Cardiac septum (tissue), 1 donor: ENCODE data around the gene MUC2. TPM values are rescaled to one million over a fixed set of nuclear protein-coding genes. Genes with fewer than 3 reads are reported as not detected.

ENCODE experiments used
- DNase-seq: peaks from one replicate; pipeline ENCODE4 v3.0.0-alpha.2; 2020; ENCODE audit warnings: low spot score
- intact Hi-C: fragments of 100-400 bp; cut with DNase I; formaldehyde crosslinking; loops from one replicate; pipeline ENCODE4 v1.14.0; 2022
- total RNA-seq: library from RNA; stranded (reverse); fragmentation: NEBNext Ultra II Directional; extraction: Animal tissue kit (Norgen Biotek cat#: 25700); gene quantifications from one replicate; pipeline ENCODE4 v1.2.1, GENCODE V29; 2021
- donor health status: DM: no; HTN: no; CAD: no.

MUC2 gene
- total RNA-seq, 1 donor from 2014 or later, result 0.03 TPM

DNA sequence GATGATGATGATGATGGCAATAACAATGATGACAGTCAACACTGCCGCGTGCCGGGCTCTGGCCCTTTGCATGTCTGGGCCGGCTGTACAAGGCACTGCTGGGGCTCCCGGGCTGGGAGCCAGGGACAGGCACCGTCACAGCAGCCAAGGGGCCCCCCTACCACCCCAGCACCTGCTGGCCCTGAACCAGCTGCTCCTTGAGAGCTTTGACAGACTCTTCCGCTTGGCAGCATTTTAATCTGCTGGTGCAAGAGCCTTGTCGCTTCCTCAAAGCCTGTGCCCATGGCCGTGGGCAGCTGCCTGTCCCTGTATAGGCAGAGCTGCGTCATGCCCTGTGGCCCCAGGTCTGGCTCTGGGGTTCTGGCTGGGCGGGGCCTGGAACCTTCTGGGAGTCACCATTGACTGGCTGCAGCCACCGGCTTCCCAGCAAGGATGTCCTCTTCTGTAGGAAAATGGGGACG is 25.2 kb upstream of the MUC2 start:
- intact Hi-C loops, result no loop called here
- peak; percentile 49 for DNase-seq

DNA sequence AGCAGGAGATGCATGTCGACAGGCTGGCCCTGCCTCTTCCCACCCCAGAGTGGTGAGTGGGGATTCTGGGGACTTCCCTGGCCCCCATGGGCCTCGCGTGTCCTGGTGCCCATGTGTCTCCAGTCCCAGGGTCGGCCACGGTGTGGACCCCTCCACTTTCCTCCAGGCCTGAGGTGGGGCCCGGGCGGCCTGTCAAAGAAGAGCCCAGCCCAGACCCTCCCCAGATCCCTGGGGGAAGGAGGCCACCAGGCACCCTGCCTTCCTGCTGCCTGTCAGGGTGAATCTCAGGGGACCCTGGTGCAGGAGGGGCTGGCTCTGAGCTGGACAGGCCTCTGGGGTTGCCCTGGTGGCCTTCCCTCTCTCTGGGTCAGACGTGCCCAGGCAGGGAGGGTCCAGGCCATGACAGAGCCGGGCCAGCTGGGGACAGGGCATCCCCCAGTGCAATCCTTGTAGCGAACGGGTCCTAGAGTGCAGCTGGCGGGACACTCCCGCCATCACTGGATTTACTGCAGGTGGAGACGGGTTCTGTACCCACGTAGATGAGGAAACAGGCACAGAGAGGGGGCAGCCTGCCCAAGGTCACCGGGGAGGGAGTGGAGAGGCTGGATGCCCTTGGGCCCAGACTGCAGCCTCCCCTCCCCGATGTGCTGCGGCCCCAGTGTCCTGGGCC is 24.6 kb upstream of the MUC2 start:
- intact Hi-C loops, result loop anchor here (2.0 to 5.0 kb wide), 2 partner anchors 128 to 201 kb away; no protein-coding TSS in a partner anchor
- DNase-seq, result peak; percentile 67

DNA sequence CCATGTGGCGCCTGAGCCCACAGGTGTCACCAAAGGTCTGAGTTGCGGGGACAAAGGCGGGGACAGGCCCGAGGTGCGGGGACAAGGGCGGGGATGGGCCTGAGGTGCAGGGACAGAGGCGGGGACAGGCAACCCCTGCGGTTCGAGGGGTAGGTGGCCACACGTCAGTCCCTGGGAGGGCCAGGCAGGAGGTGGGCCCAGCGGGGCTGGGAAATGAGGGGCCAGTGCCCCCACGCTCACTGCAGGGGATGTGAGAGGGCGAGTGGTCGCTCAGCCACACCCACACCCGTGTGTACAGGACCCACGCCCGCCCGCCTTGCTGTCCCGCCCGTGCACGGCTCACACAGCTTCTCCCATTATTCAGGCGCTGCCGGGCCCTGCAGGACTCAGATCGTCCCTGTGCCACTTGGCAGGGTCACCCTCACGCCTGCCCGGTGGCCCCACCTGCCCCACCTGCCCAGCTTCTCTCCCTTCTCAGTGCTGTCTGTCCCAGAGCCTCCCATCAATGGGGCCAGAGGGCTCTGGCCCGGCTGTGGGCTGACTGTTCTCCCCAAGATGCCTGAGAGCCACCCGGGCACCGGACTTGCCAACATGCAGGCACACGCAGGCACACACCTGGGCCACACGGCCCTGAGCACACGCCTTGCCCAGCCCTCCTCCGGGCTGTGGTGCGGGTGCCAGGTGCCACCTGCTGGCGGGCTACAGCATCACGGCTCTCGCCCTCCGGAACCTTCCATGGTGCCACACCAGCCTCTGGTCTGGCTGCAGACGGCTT is 23.9 kb upstream of the MUC2 start:
- DNase-seq, result peak; percentile 77
- intact Hi-C loops, result loop anchor here (2.0 to 5.0 kb wide), 2 partner anchors 128 to 202 kb away; no protein-coding TSS in a partner anchor

DNA sequence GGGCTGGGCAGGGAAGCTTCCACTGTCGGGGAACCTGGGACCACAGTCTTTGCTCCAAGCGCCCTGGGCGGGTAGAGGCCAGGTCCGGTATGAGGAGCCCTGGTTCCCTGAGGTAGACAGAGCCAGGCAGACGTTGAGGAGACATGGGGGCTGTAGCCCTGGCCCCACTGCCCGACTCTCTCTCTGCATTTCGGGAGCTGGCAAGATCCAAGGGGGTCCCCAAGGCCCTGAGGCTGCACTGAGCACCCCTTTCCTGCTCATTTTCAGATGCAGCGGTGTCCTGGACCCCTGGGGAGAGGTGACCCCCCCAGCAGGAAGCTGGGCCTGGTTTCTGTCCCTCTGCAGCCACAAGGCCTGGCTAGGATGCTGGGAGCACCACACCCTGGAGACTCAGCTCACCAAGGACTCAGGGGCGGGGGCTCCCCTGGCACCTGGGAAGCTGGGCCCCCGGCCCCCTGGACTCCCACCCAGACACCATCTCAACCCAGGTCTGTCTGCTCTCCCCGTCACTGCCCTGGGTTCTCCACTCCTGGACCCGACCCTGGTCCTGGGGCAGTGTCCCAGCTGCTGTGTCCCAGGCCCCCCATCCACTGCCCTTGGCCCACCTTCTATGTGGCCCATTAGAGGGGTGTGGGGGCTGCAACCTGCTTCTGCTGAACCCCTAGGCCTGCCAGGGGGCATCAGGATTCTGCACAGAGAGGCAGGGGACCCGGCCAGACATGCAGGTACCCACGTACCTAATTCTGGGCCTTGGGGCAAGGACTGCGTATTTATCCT is 23.1 kb upstream of the MUC2 start:
- intact Hi-C loops, result loop anchor here (2.0 to 5.0 kb wide), 2 partner anchors 129 to 203 kb away; no protein-coding TSS in a partner anchor
- peak; percentile 65 for DNase-seq

DNA sequence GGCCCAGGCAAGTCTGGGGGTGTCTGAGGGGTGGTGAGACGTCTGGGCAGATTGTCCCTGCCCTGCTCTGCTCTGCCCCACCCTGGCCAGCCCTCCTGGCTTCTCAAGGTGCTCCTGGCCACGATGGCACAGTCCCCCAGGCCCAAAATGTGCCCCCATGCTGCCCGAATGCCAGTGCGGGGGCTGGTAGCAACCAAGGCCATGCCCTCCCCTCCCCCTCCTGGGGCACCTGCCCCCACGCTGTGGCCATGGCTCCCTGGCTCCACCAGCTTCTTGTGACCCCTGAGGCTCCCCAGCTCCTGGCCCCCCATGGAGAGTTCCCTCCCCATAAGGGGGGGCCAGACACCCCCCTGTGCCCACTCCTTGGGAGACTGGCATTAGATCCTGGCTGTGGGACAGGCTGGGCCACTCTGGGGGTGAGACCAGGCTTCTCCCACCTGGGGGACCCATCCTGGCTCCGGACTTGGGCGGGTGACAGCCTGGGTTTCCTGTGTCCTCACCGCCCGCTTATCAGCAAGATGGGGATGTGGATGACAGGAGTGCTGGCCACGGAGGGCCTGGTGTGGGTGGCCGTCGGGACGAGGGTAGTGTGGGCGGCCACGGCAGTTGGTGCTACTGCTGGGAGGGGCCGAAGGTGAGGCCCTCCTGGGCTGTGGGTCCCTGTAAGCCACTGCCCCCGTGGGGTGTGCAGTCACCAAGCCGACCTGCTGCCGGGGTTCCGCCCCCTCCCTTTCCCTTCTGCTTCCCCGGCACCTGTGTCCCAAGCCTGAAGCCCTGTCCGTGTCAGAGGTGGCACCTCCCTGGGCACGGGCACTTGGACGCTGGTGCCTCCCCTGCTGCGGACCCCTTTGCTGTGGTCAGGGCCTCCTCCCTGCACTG is 22.3 kb upstream of the MUC2 start:
- peak; percentile 73 for DNase-seq
- intact Hi-C loops, result loop anchor here (5.0 kb wide), 1 partner anchor 130 kb away; no protein-coding TSS in a partner anchor

DNA sequence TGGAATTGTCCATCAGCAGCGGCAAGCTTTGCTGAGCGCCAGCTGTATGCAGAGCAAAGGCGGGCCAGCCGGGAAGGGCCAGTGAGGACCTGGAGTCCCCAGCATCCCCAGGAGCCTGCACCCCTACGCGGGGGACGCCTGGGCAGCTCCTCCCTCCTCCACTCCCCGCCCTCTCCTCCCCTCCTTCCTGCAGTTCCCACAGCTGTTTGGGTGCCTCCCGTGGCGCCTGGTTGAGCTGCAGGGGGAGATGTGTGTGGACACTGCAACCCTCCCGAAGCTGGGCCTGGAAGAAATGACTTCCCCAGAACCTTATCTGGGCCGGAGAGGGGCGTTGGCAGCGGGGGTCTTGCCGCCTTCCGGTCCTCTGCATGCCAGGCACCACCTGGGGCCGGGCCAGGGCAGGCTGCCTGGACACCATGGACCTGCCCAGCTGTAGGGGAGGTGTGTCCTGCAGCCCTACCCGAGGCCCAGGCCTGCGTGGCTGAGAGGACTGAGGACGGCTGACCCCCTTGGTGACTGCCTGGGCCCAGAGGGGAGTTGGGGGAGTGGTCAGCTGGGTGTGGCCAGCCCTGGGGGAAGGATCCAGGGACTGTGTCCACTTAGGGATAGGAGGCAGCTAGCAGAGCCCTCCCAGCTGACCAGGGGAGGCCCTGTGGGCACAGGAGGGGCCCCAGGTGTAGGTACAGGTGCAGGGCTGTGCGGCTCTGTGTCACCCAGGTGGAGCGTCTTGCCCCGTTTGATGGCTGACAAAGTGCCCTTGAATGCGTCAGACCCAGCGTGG is 21.4 kb upstream of the MUC2 start:
- intact Hi-C loops, result loop anchor here (5.0 kb wide), 1 partner anchor 131 kb away; no protein-coding TSS in a partner anchor
- DNase-seq, result peak; percentile 66

DNA sequence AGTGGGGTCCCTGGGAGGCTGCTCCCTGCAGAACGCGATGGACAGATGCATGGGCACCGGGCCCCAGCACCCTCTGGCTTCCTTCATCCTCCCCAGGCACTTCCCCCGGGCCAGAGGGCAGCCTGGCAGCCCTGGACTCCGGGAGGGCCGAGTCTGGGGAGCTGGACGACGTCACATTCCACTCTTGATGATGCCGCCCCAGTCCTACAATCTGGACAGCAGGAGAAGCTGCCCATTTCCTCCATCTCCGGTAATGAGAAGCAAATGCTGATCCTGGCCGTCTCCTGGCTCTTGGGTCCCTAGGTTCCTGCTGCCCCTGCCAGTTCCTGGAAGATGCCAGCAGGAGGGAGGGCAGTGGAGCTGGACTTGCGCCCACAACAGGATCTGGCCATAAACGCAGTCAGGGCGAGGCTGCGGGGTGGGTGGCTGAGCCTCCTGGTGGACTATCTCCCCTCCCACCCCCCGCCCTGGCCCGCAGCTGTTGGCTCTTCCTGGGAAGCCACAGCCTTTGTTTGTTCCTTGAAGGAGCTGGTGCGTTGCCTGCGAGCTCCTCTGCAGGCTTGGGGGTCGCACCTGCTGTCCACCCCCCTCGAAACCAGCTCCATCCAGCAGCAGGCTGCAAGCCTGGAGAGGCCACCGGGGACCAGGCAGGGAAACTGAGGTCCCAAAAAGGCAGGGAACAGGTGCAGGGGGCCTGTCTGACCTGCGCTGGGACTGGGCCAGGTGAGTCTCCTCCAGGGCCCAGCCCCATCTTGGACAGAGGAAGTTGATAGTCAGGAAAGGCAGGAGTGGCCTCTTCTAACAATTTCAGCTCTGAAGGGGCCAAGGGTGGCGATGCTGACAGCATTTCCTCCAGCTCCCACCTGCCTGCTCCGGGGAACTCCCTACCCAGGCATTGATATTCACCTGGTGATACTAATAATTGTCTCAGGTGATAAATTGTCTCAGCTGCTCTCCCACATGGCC is 20.2 kb upstream of the MUC2 start:
- peak; percentile 71 for DNase-seq
- intact Hi-C loops, result loop anchor here (5.0 kb wide), 1 partner anchor 132 kb away; no protein-coding TSS in a partner anchor

DNA sequence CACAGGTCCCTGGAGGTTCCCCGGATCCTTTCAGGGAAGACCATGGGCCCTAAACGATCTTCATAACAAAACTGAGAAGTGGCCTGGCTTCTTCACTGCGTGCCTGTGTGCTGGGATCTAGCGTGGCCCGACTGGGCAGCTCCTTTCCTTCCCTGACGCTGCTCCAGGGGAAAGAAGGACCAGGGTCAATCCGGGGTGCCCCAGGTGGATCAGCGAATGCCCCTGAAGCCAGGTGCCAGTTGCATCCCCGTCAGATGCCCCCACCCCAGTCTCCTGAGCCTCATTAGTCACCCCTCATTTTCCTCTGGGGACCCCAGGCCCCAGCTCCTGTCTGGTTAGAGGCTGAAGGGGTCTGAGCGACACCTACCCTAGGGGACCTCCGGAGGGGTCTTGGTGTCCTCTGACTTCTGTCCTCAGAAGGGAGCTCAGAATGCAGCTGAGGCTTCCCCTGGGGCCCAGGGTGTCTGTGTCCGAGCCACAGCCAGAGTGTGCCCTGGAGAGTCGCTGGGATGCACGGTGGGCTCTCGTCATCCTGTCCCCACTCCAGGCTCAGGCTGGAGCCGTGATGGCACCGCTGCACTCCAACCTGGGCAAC is 19.5 kb upstream of the MUC2 start:
- intact Hi-C loops, result no loop called here
- DNase-seq, result peak; percentile 57

DNA sequence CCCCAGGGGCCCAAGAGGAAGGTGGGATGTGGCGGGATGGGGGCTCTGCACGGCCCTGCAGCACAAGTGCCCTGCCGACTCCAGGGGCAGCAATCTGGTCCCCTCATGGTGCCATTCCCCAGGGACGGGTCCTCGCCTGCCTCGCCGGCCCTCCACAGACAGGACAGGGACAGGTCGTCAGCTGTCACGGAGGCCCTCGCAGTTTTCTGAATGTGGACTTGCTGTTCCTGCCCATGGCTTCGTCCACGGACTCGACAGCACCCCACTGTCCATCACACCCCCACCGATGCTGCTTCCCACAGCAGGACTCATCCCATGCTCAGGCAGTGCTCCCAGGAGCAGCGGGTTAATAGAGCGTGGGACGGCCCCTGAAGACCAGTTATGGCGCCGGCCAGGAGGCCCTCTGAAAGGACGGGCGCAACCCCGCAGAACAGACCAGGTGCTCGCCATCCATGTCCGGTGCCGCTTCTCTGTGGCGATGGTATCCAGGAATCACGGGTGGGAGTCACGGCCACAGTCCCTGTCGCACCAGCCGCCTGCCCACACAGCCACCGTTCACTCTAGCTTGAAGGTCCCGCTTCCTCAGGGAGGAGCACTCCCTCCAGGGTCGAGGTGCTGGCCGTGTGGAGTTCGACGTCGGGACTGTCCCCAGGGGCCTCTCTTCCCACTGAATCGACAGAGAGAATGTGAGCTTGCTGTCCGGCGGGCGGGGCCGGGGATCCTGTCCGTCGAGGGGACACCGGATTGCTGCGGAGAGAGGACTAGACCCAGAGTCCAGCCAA is 18.5 kb upstream of the MUC2 start:
- peak; percentile 70 for DNase-seq
- intact Hi-C loops, result no loop called here

DNA sequence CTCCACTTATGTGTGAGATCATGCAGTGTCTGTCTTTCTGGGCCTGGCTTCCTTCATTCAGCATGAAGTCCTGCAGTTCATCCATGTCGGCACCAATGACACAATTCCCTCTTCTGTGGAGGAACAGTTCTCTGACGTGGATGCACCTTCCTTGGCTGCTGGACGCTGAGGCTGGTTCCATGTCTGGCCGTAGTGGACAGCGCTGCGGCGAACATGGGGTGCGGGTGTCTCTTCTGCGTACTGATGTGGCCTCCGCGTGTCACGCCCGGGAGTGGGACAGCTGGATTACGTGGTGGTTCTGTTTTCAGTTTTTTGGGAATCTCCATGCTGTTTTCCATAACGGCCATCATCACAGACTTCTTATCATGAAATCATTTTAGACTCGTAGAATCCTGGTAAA is 16.9 kb upstream of the MUC2 start:
- intact Hi-C loops, result no loop called here
- peak; percentile 55 for DNase-seq

DNA sequence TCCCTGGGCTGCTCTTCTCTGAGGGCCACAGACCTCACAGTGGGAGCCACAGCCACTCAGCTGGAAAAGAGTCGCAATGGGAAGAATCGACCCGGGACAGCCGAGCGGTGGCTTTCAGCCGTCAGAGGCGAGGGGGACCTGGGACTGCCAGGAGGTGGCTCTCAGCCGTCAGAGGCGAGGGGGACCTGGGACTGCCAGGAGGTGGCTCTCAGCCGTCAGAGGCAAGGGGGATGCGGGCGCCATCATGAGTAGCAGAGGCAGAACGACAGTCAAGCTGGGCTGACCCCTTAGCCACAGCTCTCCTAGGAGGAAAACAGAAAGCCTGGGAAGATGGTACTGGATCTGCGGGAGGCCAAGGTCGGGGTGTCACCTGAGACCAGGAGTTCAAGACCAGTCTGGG is 14.9 kb upstream of the MUC2 start:
- DNase-seq, result peak; percentile 43
- intact Hi-C loops, result no loop called here

DNA sequence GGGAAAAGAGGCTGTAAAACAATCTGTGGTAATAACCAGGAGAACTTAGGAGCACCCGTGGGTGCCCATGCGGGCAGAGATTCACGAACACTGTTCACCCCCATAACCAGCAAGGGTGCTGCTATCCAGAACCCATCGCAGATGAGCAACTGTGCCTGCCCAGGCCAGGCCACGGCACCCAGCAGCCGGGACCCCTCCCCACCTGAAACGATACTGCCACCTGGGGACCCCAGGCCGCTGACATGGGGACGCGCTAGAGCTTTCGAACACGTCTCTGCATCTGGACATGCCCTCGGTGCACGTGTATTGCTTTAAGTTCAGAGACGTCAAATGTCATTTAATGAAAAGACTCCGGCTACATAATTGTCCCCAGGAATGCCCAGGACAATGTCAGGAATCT is 14.3 kb upstream of the MUC2 start:
- intact Hi-C loops, result no loop called here
- DNase-seq, result peak; percentile 38

DNA sequence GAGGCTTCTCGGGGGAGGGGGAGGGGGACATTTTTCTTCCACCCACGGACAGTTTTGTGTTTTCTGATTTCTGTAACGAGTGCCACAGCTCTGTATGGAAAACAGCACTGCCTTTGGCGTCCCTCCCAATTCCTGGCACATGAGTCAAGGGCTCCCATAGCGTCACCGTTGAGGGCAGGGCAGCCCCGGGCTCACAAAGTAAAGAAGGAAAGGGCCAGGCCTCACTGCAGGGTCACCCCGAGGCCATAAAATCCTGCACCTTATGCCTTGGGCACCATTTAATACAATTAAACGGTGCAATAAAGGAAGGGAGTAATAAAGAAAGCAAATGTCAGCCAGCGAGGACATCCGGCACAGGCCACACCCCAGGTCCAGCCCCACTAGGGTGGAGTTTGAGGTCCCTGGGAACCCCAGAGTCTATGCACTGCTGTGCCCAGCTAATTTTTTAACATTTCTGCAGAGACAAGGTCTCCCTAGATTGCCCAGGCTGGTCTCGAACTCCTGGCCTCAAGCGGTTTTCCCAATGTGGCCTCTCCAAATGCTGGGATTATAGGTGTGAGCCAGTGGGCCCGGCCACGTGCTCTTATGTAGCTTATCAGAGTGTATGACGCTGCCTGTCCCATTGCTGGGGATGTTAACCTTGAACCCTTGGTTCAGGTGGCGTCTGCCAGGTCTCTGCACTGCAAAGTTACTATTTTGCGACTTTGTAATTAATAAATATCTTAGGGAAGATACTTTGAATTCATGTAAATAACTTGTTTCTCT is 13.6 kb upstream of the MUC2 start:
- intact Hi-C loops, result no loop called here
- DNase-seq, result peak; percentile 74

DNA sequence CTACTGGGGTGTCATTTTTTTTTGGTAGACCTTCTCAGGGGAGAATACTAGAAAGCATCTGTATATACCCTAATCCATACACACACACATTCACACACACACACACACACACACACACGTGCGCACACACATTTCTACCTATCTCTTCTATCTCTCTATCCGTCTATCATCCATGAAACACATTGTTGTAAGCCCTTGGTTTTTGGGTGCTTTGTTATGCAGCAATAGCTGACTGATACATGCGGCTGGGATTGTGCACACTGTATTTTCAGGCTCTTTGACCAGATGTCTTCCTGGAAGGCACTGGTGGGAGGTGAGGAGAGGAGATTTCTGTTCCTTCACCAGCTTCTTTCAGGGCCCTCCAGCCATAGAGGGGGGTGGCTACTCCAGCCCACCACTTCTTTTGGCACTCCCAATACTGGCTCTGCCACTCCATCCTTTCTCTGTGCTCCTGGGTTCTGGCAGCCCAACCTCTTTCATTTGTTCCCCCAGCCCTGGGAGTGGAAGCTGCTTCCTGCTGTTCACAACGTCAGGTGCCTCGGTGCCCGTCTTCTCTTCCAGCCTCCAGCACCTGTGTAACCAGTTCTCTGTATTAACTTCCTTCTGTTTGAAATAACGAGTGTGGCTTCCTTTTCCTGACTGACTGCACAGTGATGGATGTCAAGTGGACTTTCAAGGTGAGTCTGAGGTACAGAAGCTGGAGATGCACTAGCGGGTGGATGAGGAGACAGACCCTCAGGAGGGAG is 12.4 kb upstream of the MUC2 start:
- intact Hi-C loops, result no loop called here
- DNase-seq, result peak; percentile 55

DNA sequence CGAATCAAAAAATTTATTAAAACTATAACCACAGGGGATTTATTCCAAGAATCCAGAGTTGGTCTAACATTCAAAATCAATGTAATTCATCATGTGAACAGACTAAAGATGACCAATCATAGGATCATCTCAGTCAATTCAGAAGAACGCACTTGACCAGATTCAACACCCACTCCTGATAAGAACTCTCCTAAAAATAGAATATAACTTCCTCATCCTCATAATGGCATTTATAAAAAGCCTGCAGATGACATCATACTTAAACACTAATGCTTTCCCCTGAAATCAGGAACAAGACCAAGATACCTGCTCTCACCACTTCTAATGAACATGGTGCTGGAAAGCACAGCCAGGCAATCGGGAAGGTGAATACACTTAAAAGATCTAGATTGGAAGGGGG is 10.5 kb upstream of the MUC2 start:
- no peak for DNase-seq
- intact Hi-C loops, result no loop called here
